Neuronal stem cell (in vitro differentiated cells): ENCODE results near the gene TMEM218.
"Not testable (repeated sequence)": the region's sequence is repeated elsewhere in the genome, so short reads cannot be mapped to it uniquely, and the experiment has no call there.

Experiments used
- DNase-seq: peaks from one replicate; pipeline ENCODE4 v3.0.0-alpha.2; 2013; ENCODE audit warnings: low spot score
- H2AFZ ChIP-seq: one replicate; pipeline ENCODE4 v1.6.1; 2013; ENCODE audit warnings: mild to moderate bottlenecking, low read length, inconsistent platforms
- H2AK5ac ChIP-seq: 2 replicates; pipeline ENCODE4 v1.6.1; 2013; ENCODE audit warnings: low read depth, mild to moderate bottlenecking, inconsistent platforms, low read length, moderate library complexity, mixed read lengths
- H2BK120ac ChIP-seq: 2 replicates; pipeline ENCODE4 v1.6.1; 2013; ENCODE audit warnings: low read depth, mild to moderate bottlenecking, inconsistent platforms, low read length, moderate library complexity, mixed read lengths
- H2BK12ac ChIP-seq: one replicate; pipeline ENCODE4 v1.6.1; 2013; ENCODE audit warnings: low read length, inconsistent platforms
- H2BK15ac ChIP-seq: 2 replicates; pipeline ENCODE4 v1.6.1; 2013; ENCODE audit warnings: mild to moderate bottlenecking, low read length, inconsistent platforms, mixed read lengths
- H2BK5ac ChIP-seq: one replicate; pipeline ENCODE4 v1.6.1; 2013; ENCODE audit warnings: inconsistent platforms, mild to moderate bottlenecking, low read length, moderate library complexity
- H3K14ac ChIP-seq: one replicate; pipeline ENCODE4 v1.6.1; 2013; ENCODE audit warnings: low read length, inconsistent platforms
- H3K18ac ChIP-seq: 2 replicates; pipeline ENCODE4 v1.6.1; 2013; ENCODE audit warnings: low read length, inconsistent platforms
- H3K23ac ChIP-seq: 2 replicates; pipeline ENCODE4 v1.6.1; 2013; ENCODE audit warnings: low read depth, mild to moderate bottlenecking, mixed read lengths, low read length, inconsistent platforms; ENCODE audit not compliant: poor library complexity
- H3K27ac ChIP-seq: replicated peaks from 3 replicates; pipeline ENCODE4 v1.5.1; 2013; ENCODE audit warnings: low read length, inconsistent platforms
- H3K27me3 ChIP-seq, 3 experiments: 2 replicates each; pipeline ENCODE4 v1.6.1; 2013; ENCODE audit warnings: low read length in 3 of 3, mild to moderate bottlenecking in 2 of 3, inconsistent platforms in 1 of 3, low read depth in 1 of 3, mixed read lengths in 1 of 3, moderate library complexity in 1 of 3; ENCODE audit not compliant: control insufficient read depth in 3 of 3, insufficient read depth in 3 of 3
- H3K36me3 ChIP-seq, 2 donors: replicated peaks in 1 of 2; 2 replicates each; pipeline ENCODE4 v1.6.1; 2013; ENCODE audit warnings: low read length in 2 of 2; ENCODE audit not compliant: control insufficient read depth in 2 of 2, insufficient read depth in 2 of 2
- H3K4ac ChIP-seq: 2 replicates; pipeline ENCODE4 v1.6.1; 2013; ENCODE audit warnings: inconsistent platforms, mild to moderate bottlenecking, low read length, moderate library complexity
- H3K4me1 ChIP-seq, 2 donors: 1 replicate in 1 of 2; 2 replicates in 1 of 2; pipeline ENCODE4 v1.6.1; 2013; ENCODE audit warnings: low read length in 2 of 2, low read depth in 1 of 2; ENCODE audit not compliant: control insufficient read depth in 2 of 2, insufficient read depth in 1 of 2
- H3K4me2 ChIP-seq: one replicate; pipeline ENCODE4 v1.6.1; 2013; ENCODE audit warnings: mild to moderate bottlenecking, low read length, inconsistent platforms; ENCODE audit not compliant: insufficient read depth, poor library complexity, severe bottlenecking
- H3K4me3 ChIP-seq, 2 donors: 2 replicates each; pipeline ENCODE4 v1.5.1; 2013; ENCODE audit warnings: low read length in 2 of 2, mild to moderate bottlenecking in 2 of 2, inconsistent platforms in 1 of 2, moderate library complexity in 1 of 2
- H3K79me1 ChIP-seq: one replicate; pipeline ENCODE4 v1.6.1; 2013; ENCODE audit warnings: low read depth, mild to moderate bottlenecking, inconsistent platforms, low read length, moderate library complexity
- H3K9ac ChIP-seq: one replicate; pipeline ENCODE4 v1.6.1; 2013; ENCODE audit warnings: mild to moderate bottlenecking, low read depth, low read length, inconsistent platforms; ENCODE audit not compliant: poor library complexity
- H3K9me3 ChIP-seq, 2 donors: replicated peaks in 1 of 2; 2 replicates each; pipeline versions ENCODE3 to v1.6.1; 2013; ENCODE audit warnings: low read length in 2 of 2, mild to moderate bottlenecking in 2 of 2, inconsistent platforms in 1 of 2, low read depth in 1 of 2, mixed read lengths in 1 of 2, moderate library complexity in 1 of 2; ENCODE audit not compliant: control insufficient read depth in 2 of 2, insufficient read depth in 1 of 2
- H4K8ac ChIP-seq: one replicate; pipeline ENCODE4 v1.6.1; 2013; ENCODE audit warnings: low read depth, mild to moderate bottlenecking, inconsistent platforms, low read length, moderate library complexity
- H4K91ac ChIP-seq: one replicate; pipeline ENCODE4 v1.6.1; 2013; ENCODE audit warnings: low read length, low read depth, mild to moderate bottlenecking, inconsistent platforms; ENCODE audit not compliant: poor library complexity
- WGBS, 2 donors: extraction: QIAGEN DNeasy Blood & Tissue Kit; methylation state at CpG; one replicate each; pipeline ENCODE4 v1.1.7; 2013; ENCODE audit warnings: missing lambda C conversion rate in 2 of 2, mixed read lengths in 1 of 2; ENCODE audit not compliant: insufficient read length in 2 of 2, insufficient replicate concordance in 1 of 2; ENCODE audit errors: extremely low coverage in 2 of 2; 5-methylcytosine and 5-hydroxymethylcytosine counted together

The TMEM218 gene

GRCh38 chr11:125091877-125092664 is 19.4 kb downstream of the TMEM218 start:
- H4K8ac ChIP-seq = peak overlapping the region; percentile 20
- no peaks in the 10 kb centered on the region for H3K27me3 ChIP-seq
- no CpG with 5 or more reads among the region's 6 CpGs for WGBS, 2 donors
- no peak overlapping the region for H2BK5ac ChIP-seq
- DNase-seq = no peak
- H3K36me3 ChIP-seq = peaks cover 0 to 30% of the 10 kb centered on the region in 2 donors
- no peak overlapping the region for H2BK15ac ChIP-seq
- no peak overlapping the region for H3K23ac ChIP-seq
- no peak overlapping the region for H3K4ac ChIP-seq
- H3K18ac ChIP-seq = no peak overlapping the region
- H3K27ac ChIP-seq = no peak overlapping the region
- no peak overlapping the region for H2AK5ac ChIP-seq
- H2AFZ ChIP-seq = no peak overlapping the region
- H3K9ac ChIP-seq = no peak overlapping the region
- H2BK12ac ChIP-seq = no peak overlapping the region
- H3K9me3 ChIP-seq = no peaks in the 10 kb centered on the region
- H2BK120ac ChIP-seq = no peak overlapping the region
- H3K79me1 ChIP-seq = no peaks in the 10 kb centered on the region
- no peak overlapping the region for H3K4me2 ChIP-seq
- H3K4me3 ChIP-seq = no peak overlapping the region
- peaks cover 10 to 12% of the 10 kb centered on the region in 2 donors for H3K4me1 ChIP-seq
- no peak overlapping the region for H4K91ac ChIP-seq
- H3K14ac ChIP-seq = no peak overlapping the region

DNA sequence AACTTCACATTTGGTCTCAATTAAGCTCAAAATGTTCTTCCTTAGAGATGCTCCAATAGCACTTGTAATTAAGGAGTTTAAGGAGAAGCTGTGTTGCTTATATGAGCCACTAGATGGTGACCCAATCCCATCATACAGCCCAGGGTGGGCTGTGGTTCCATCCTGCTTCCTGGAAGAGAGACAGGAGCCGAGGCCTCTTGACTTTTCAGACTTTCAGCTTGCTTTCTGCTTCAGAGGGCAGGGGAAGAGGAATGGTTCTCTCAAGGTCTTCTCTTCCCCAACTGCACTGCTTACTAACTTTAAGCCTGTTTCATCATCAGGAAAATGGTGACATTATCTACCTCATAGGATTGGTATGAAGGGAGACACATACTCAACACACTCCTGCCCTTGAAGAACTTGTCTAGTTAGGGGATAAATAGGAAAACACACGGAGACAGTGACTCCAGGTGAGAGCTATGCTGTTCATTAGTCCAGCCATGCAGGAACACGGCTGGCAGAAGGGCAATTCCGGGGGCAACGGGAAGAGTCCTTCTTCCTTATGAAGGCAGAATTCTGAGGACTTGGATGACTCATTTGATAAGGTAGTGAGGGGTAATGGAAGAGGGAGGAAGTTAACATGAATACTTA is 20.1 kb downstream of the TMEM218 start:
- Histone ChIP-seq H2BK15ac (no peak overlapping the region), H2AK5ac (no peak overlapping the region), H3K27ac (peak overlapping the region; percentile 10), H3K4me1 (peaks cover 10 to 12% of the 10 kb centered on the region in 2 donors), H3K9me3 (no peaks in the 10 kb centered on the region), H3K27me3 (no peaks in the 10 kb centered on the region), H3K4ac (no peak overlapping the region), H4K91ac (no peak overlapping the region), H3K36me3 (peaks cover 0 to 23% of the 10 kb centered on the region in 2 donors), H3K18ac (no peak overlapping the region), H2BK12ac (no peak overlapping the region), H2AFZ (peak overlapping the region; percentile 31), H3K79me1 (no peaks in the 10 kb centered on the region), H2BK120ac (no peak overlapping the region), H4K8ac (no peak overlapping the region), H3K14ac (no peak overlapping the region), H3K23ac (no peak overlapping the region), H3K4me2 (no peak overlapping the region), H3K9ac (no peak overlapping the region), H2BK5ac (no peak overlapping the region), H3K4me3 (no peak overlapping the region)
- DNase-seq = peak; percentile 71
- no CpG with 5 or more reads among the region's 5 CpGs for WGBS, 2 donors

- no peak for DNase-seq
- no peak overlapping the region for H3K4me2 ChIP-seq
- no peak overlapping the region for H3K9ac ChIP-seq
- no peak overlapping the region for H2BK15ac ChIP-seq
- no peak overlapping the region for H3K14ac ChIP-seq
- H3K36me3 ChIP-seq = peaks cover 0 to 17% of the 10 kb centered on the region in 2 donors
- no peak overlapping the region for H3K27ac ChIP-seq
- peak overlapping the region in 1 of 2 donors; percentile 12 for H3K4me3 ChIP-seq
- H3K27me3 ChIP-seq = no peaks in the 10 kb centered on the region
- no peak overlapping the region for H2BK120ac ChIP-seq
- H3K4ac ChIP-seq = no peak overlapping the region
- H2BK12ac ChIP-seq = no peak overlapping the region
- H2BK5ac ChIP-seq = no peak overlapping the region
- peaks cover 10 to 12% of the 10 kb centered on the region in 2 donors for H3K4me1 ChIP-seq
- no peaks in the 10 kb centered on the region for H3K9me3 ChIP-seq
- H3K18ac ChIP-seq = no peak overlapping the region
- no CpG with 5 or more reads among the region's 6 CpGs for WGBS, 2 donors
- no peak overlapping the region for H4K91ac ChIP-seq
- no peak overlapping the region for H2AK5ac ChIP-seq
- H4K8ac ChIP-seq = no peak overlapping the region
- H3K79me1 ChIP-seq = no peaks in the 10 kb centered on the region
- no peak overlapping the region for H3K23ac ChIP-seq
- no peak overlapping the region for H2AFZ ChIP-seq
Observed at GRCh38 chr11:125090816-125091215, 20.6 kb downstream of the TMEM218 start.

DNA sequence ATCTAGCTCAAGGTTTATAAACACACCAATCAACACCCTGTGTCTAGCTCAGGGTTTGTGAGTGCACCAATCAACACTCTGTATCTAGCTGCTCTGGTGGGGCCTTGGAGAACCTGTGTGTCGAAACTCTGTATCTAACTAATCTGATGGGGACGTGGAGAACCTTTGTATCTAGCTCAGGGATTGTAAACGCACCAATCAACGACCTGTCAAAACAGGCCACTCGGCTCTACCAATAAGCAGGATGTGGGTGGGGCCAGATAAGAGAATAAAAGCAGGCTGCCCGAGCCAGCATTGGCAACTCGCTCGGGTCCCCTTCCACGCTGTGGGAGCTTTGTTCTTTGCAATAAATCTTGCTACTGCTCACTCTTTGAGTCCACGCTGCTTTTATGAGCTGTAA is 21.3 kb downstream of the TMEM218 start:
- not testable (repeated sequence) for H4K91ac ChIP-seq, H3K4me2 ChIP-seq, H3K14ac ChIP-seq, H3K4ac ChIP-seq, H2BK5ac ChIP-seq, H2BK12ac ChIP-seq, H3K9me3 ChIP-seq, H2BK120ac ChIP-seq, H3K27me3 ChIP-seq, H3K18ac ChIP-seq, H4K8ac ChIP-seq, H2AK5ac ChIP-seq, H3K27ac ChIP-seq, H3K79me1 ChIP-seq, H3K23ac ChIP-seq, H3K9ac ChIP-seq, H3K4me3 ChIP-seq, H2BK15ac ChIP-seq, DNase-seq, H2AFZ ChIP-seq
- no CpG with 5 or more reads among the region's 10 CpGs for WGBS, 2 donors
- H3K4me1 ChIP-seq = peaks cover 10 to 12% of the 10 kb centered on the region in 2 donors
- H3K36me3 ChIP-seq = peaks cover 2 to 11% of the 10 kb centered on the region in 2 donors
